ENCODE data around the gene NOX3. TPM values are rescaled to one million over a fixed set of nuclear protein-coding genes. Genes with fewer than 3 reads are reported as not detected.

The NOX3 gene
- total RNA-seq, 4 donors from 2014 or later = not detected

- Histone ChIP-seq H3K9me3 (no peaks in the 10 kb centered on the region), H3K36me3 (no peaks in the 10 kb centered on the region), H3K4me1 (no peaks in the 10 kb centered on the region), H3K27ac (no peak overlapping the region), H3K4me3 (no peak overlapping the region), H3K27me3 (no peaks in the 10 kb centered on the region)
- no peak for DNase-seq
- no peak for TF ChIP-seq CTCF (IDR thresholded peaks at IDR 0.05)
- TF ChIP-seq POLR2A (IDR thresholded peaks at IDR 0.05) = no peak
Observed at GRCh38 chr6:155442562-155442961, 13.1 kb downstream of the NOX3 start.

GRCh38 chr6:155441112-155441465 is 14.6 kb downstream of the NOX3 start:
- no peak overlapping the region for H3K27ac ChIP-seq
- H3K4me3 ChIP-seq = no peak overlapping the region
- H3K4me1 ChIP-seq = no peaks in the 10 kb centered on the region
- no peak for DNase-seq
- H3K27me3 ChIP-seq = no peaks in the 10 kb centered on the region
- TF ChIP-seq CTCF (IDR thresholded peaks at IDR 0.05) (no peak), POLR2A (IDR thresholded peaks at IDR 0.05) (no peak)
- no peaks in the 10 kb centered on the region for H3K9me3 ChIP-seq
- no peaks in the 10 kb centered on the region for H3K36me3 ChIP-seq

GRCh38 chr6:155440398-155441111 is 15.1 kb downstream of the NOX3 start:
- no peak overlapping the region for H3K4me3 ChIP-seq
- no peak overlapping the region for H3K27ac ChIP-seq
- DNase-seq = no peak
- TF ChIP-seq CTCF (IDR thresholded peaks at IDR 0.05) (no peak), POLR2A (IDR thresholded peaks at IDR 0.05) (no peak)
- no peaks in the 10 kb centered on the region for H3K36me3 ChIP-seq
- no peaks in the 10 kb centered on the region for H3K4me1 ChIP-seq
- no peaks in the 10 kb centered on the region for H3K9me3 ChIP-seq
- no peaks in the 10 kb centered on the region for H3K27me3 ChIP-seq

- Histone ChIP-seq H3K27ac (no peak overlapping the region), H3K36me3 (no peaks in the 10 kb centered on the region), H3K9me3 (no peaks in the 10 kb centered on the region), H3K4me1 (no peaks in the 10 kb centered on the region), H3K4me3 (no peak overlapping the region), H3K27me3 (no peaks in the 10 kb centered on the region)
- DNase-seq = no peak
- TF ChIP-seq CTCF (IDR thresholded peaks at IDR 0.05) (no peak), POLR2A (IDR thresholded peaks at IDR 0.05) (no peak)
Observed at GRCh38 chr6:155439376-155439775, 16.3 kb downstream of the NOX3 start.

GRCh38 chr6:155436981-155437749 is 18.5 kb downstream of the NOX3 start:
- Histone ChIP-seq H3K9me3 (no peaks in the 10 kb centered on the region), H3K36me3 (no peaks in the 10 kb centered on the region), H3K4me3 (no peak overlapping the region), H3K27me3 (no peaks in the 10 kb centered on the region), H3K4me1 (no peaks in the 10 kb centered on the region), H3K27ac (no peak overlapping the region)
- DNase-seq = no peak
- TF ChIP-seq CTCF (IDR thresholded peaks at IDR 0.05) (no peak), POLR2A (IDR thresholded peaks at IDR 0.05) (no peak)

All from Peyer's patch (tissue), 4 donors.